Endothelial cell of umbilical vein (primary cell): ENCODE measurements around the gene NUAK1. TPM values are rescaled to one million over a fixed set of nuclear protein-coding genes. Genes with fewer than 3 reads are reported as not detected.
A peak's percentile ranks its signal among the peaks of the same experiment; 100 is the strongest.

Source experiments
- BruUV-seq: library from RNA; stranded (reverse); fragments of 400-500 nt; replicated peaks from 2 replicates; lab custom pipeline; 2021; lab: Mats Ljungman, UMichigan
- CTCF ChIA-PET: fragments of 300-600, 350-600 bp; sonication (Branson Sonifier 250); formaldehyde crosslinking; loops from one replicate; lab custom pipeline; 2021; ENCODE audit warnings: antibody characterized with exemption, inconsistent platforms; lab: Charles Lee
- POLR2A ChIA-PET: fragments of 300-600, 350-600 bp; sonication (Branson Sonifier 250); formaldehyde crosslinking; loops from one replicate; lab custom pipeline; 2021; ENCODE audit warnings: antibody characterized with exemption, inconsistent platforms; lab: Charles Lee
- DNase-seq: peaks from one replicate; pipeline ENCODE4 v3.0.0-alpha.2; 2011; ENCODE audit warnings: low read depth, low spot score
- FAIRE-seq: peaks from 2 replicates; lab custom pipeline; 2011; peaks lifted over from hg19 to GRCh38; lab: Jason Lieb, UNC
- H2AFZ ChIP-seq: 2 replicates; pipeline ENCODE4 v1.6.0; 2012; ENCODE audit warnings: low read depth, low read length, control low read depth, inconsistent platforms
- H3K27ac ChIP-seq: 2 replicates; pipeline ENCODE4 v1.5.1; 2011; ENCODE audit warnings: low read depth, mild to moderate bottlenecking, control low read depth, low read length, moderate library complexity; ENCODE audit not compliant: insufficient read depth
- H3K27me3 ChIP-seq, 2 experiments: 2 replicates each; pipeline versions ENCODE4 v1.6.0 to v1.6.1; 2011; ENCODE audit warnings: low read length in 2 of 2, mixed read lengths in 1 of 2; ENCODE audit not compliant: control insufficient read depth in 2 of 2, insufficient read depth in 2 of 2
- H3K36me3 ChIP-seq, 2 experiments: 2 replicates in 1 of 2; 3 replicates in 1 of 2; pipeline ENCODE4 v1.5.1; 2011; ENCODE audit warnings: low read length in 2 of 2, mild to moderate bottlenecking in 1 of 2, moderate library complexity in 1 of 2; ENCODE audit not compliant: control insufficient read depth in 2 of 2, insufficient read depth in 2 of 2; ENCODE audit errors: extremely low read depth in 1 of 2
- H3K4me1 ChIP-seq: 3 replicates; pipeline ENCODE4 v1.5.1; 2011; ENCODE audit warnings: mild to moderate bottlenecking, low read length; ENCODE audit not compliant: control insufficient read depth, insufficient read depth; ENCODE audit errors: extremely low read depth
- H3K4me2 ChIP-seq: 2 replicates; pipeline ENCODE4 v1.6.1; 2011; ENCODE audit warnings: low read length, control low read depth, mixed read lengths; ENCODE audit not compliant: insufficient read depth
- H3K4me3 ChIP-seq, 3 experiments: fragments of 200-600 bp in 1 of 3; sonication (generic), shearing (Covaris generic) in 1 of 3; replicated peaks in 1 of 3; 2 replicates each; pipeline ENCODE4 v1.5.1; 2011 to 2016; ENCODE audit warnings: control low read depth in 3 of 3, low read length in 3 of 3, mild to moderate bottlenecking in 2 of 3, inconsistent platforms in 1 of 3, low read depth in 1 of 3, moderate library complexity in 1 of 3; ENCODE audit not compliant: insufficient read depth in 1 of 3
- H3K79me2 ChIP-seq: 2 replicates; pipeline ENCODE4 v1.6.0; 2012; ENCODE audit warnings: low read length, inconsistent platforms; ENCODE audit not compliant: control insufficient read depth, insufficient read depth
- H3K9ac ChIP-seq: replicated peaks from 2 replicates; pipeline ENCODE3; 2011; ENCODE audit warnings: low read length, control low read depth; ENCODE audit not compliant: insufficient read depth; ENCODE audit errors: extremely low read depth
- H3K9me1 ChIP-seq: replicated peaks from 3 replicates; pipeline ENCODE4 v1.6.0; 2011; ENCODE audit warnings: mild to moderate bottlenecking, low read length; ENCODE audit not compliant: control insufficient read depth, insufficient read depth; ENCODE audit errors: extremely low read depth
- H3K9me3 ChIP-seq: replicated peaks from 2 replicates; pipeline ENCODE4 v1.5.1; 2012; ENCODE audit warnings: low read length, inconsistent platforms; ENCODE audit not compliant: control insufficient read depth, insufficient read depth
- H4K20me1 ChIP-seq: replicated peaks from 2 replicates; pipeline ENCODE3; 2011; ENCODE audit warnings: mild to moderate bottlenecking, low read length; ENCODE audit not compliant: control insufficient read depth, insufficient read depth; ENCODE audit errors: extremely low read depth
- CTCF ChIP-seq, 2 donors: IDR thresholded peaks; 1 replicate in 1 of 2; 2 replicates in 1 of 2; pipeline ENCODE4 v1.5.1; 2011; ENCODE audit warnings: low read length in 2 of 2, mild to moderate bottlenecking in 2 of 2, moderate library complexity in 2 of 2, control low read depth in 1 of 2, inconsistent platforms in 1 of 2, low read depth in 1 of 2; ENCODE audit not compliant: insufficient read depth in 1 of 2; ENCODE audit errors: extremely low read depth in 1 of 2
- EZH2 ChIP-seq: IDR thresholded peaks from 2 replicates; pipeline ENCODE4 v1.6.1; 2012; ENCODE audit warnings: borderline replicate concordance, low read depth, mild to moderate bottlenecking, moderate library complexity, low read length, inconsistent platforms; ENCODE audit not compliant: severe bottlenecking
- FOS ChIP-seq: IDR thresholded peaks from 2 replicates; pipeline ENCODE4 v1.6.1; 2011; ENCODE audit warnings: mild to moderate bottlenecking, low read length, moderate library complexity, borderline replicate concordance; ENCODE audit not compliant: insufficient read depth
- GATA2 ChIP-seq: IDR thresholded peaks from 2 replicates; pipeline ENCODE4 v1.7.0; 2011; ENCODE audit warnings: low read depth, mild to moderate bottlenecking, moderate library complexity, mixed read lengths, low read length; ENCODE audit not compliant: insufficient read length, insufficient read depth
- JUN ChIP-seq: IDR thresholded peaks from 2 replicates; pipeline ENCODE4 v1.6.1; 2011; ENCODE audit warnings: borderline replicate concordance, low read depth; ENCODE audit not compliant: insufficient read length, insufficient read depth
- MAX ChIP-seq: IDR thresholded peaks from 2 replicates; pipeline ENCODE4 v1.6.1; 2011; ENCODE audit not compliant: insufficient read depth, insufficient read length
- MYC ChIP-seq: IDR thresholded peaks from one replicate; pipeline ENCODE4 v1.6.1; 2011; ENCODE audit warnings: mild to moderate bottlenecking, low read depth, low read length
- POLR2A ChIP-seq: IDR thresholded peaks from 2 replicates; pipeline ENCODE4 v1.6.1; 2012; ENCODE audit warnings: low read depth, mild to moderate bottlenecking, control low read depth, low read length
- POLR2AphosphoS5 ChIP-seq: IDR thresholded peaks from 2 replicates; pipeline ENCODE4 v1.6.1; 2012; ENCODE audit warnings: low read depth, mild to moderate bottlenecking, control low read depth, low read length, moderate library complexity; ENCODE audit not compliant: insufficient read depth
- dilution Hi-C: fragments of 300-500 bp; cut with MboI; formaldehyde crosslinking; loops from one replicate; pipeline ENCODE4 v1.15.0; 2019; ENCODE audit warnings: low sequenced_read_pairs; ENCODE audit not compliant: extremely low pct_ligation_motif_present
- intact Hi-C: fragments of 100-400 bp; cut with micrococcal nuclease; formaldehyde crosslinking; loops from one replicate; pipeline ENCODE4 v1.10.0; 2022
- polyA plus RNA-seq, 4 experiments: library from polyadenylated mRNA; depleted of rRNA in 3 of 4; stranded (reverse) in 3 of 4; unstranded in 1 of 4; fragments of >200 nt; gene quantifications; 2 replicates each; pipeline versions ENCODE4 v1.2.1 to v1.2.3, GENCODE V29; 2011 to 2012; ENCODE audit warnings: missing spikeins in 1 of 4
- total RNA-seq: library from RNA; stranded (reverse); gene quantifications from 2 replicates; pipeline ENCODE4 v1.2.3, GENCODE V29; 2021

Gene NUAK1
- total and polyA plus RNA-seq, 2 donors (not counting 3 experiments of a cell fraction or from before 2014, with no cell fraction given) = 34.2 to 39.7 TPM

GRCh38 chr12:106078358-106079010 lies 60.3 kb downstream of the NUAK1 start:
- DNase-seq = peak; percentile 77
- TF ChIP-seq GATA2 (no peak), CTCF (IDR thresholded peaks at IDR 0.05; ENCODE audit: extremely low read depth in 1 of 2, insufficient read depth in 1 of 2, low read depth in 1 of 2, low read length in 2 of 2) (no peak), JUN (peak; percentile 6), MYC (peak; percentile 65), POLR2AphosphoS5 (no peak), MAX (no peak), EZH2 (no peak), POLR2A (no peak), FOS (peak; percentile 71)
- Histone ChIP-seq H3K9me3 (no peaks in the 10 kb centered on the region), H3K9ac (no peak overlapping the region), H4K20me1 (no peaks in the 10 kb centered on the region), H3K27ac (peak overlapping the region; percentile 62), H3K27me3 (no peaks in the 10 kb centered on the region), H3K9me1 (no peaks in the 10 kb centered on the region), H2AFZ (peak overlapping the region; percentile 66), H3K36me3 (peaks cover 9 to 27% of the 10 kb centered on the region in 2 experiments), H3K4me2 (peak overlapping the region; percentile 18), H3K4me1 (peaks cover 32% of the 10 kb centered on the region), H3K4me3 (no peak overlapping the region), H3K79me2 (no peaks in the 10 kb centered on the region)
- peak; percentile 98 for FAIRE-seq
- dilution Hi-C loops = no loop called here
- POLR2A ChIA-PET = interaction anchor here (1.4 kb wide), 1 partner anchor 14 kb away, joined by 7 read pairs; no protein-coding TSS in a partner anchor
- no TSS peak for BruUV-seq
- intact Hi-C loops = loop anchor here (1.0 to 5.0 kb wide), 3 partner anchors 14 to 371 kb away; no protein-coding TSS in a partner anchor
- CTCF ChIA-PET = interaction anchor here (0.7 to 2.4 kb wide), 8 partner anchors 12 to 303 kb away, joined by 3 to 10 read pairs (median 6); no protein-coding TSS in a partner anchor
